HG03095 (cell line): ENCODE measurements around the gene ITGB1.
"Not testable (repeated sequence)": the region's sequence is repeated elsewhere in the genome, so short reads cannot be mapped to it uniquely, and the experiment has no call there.

Source experiments
- ATAC-seq: cut with Tn5 transposase; IDR thresholded peaks from one replicate; pipeline ENCODE4 v1.9.1; 2021; ENCODE audit warnings: moderate library complexity; ENCODE audit not compliant: unreplicated experiment

ITGB1 gene

DNA sequence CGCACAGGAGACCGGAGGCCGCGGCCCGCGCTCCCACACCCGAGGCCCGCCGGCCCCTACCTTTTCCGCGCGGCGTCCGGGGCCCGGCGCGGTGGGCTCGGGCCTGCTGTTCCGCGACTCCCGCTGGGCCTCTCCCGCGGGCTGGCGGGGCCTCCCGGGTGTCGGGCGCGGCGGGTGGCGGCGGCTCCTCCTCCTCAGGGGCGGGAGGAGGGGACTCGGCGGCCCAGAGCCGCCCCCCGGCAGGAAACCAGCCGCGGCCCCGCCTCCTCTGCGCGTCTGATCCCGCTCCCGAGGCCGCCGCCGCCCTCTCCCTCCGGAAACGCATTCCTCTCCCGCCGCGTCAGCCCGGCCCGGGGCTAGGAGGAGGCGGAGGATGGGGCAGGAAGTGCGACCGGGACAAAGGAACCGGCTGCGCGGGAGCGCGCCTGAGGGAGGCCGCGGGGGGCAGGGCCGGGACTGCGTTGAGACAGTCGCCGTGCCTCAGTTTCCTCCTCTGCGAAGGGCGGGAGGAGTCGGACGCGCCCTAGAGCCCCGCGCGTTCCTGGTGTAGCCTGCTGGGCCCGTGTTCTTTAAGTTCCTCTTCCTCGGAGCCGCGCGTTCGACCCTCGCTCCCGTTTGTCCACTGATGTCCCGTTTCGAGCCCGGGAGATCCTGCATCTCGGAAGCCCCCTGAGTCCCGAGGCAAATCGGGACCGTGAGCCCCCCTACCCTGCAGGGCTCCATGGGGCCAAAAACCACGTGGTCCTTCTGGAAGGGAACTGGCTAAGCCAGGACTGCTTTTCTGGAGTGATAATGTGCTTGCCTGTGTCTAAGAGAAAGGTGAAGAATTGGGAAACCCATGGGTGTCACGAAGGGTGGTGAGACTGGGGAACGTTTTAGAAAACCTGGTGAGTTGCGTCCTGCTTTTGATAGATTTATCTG lies at the start of gene ITGB1:
Gene ITGB1, minus strand, starts transcription at position 146 of the 921 bp plus-strand sequence. CDS start 22,672 bp downstream, outside the sequence.
- peak; percentile 76 for ATAC-seq

DNA sequence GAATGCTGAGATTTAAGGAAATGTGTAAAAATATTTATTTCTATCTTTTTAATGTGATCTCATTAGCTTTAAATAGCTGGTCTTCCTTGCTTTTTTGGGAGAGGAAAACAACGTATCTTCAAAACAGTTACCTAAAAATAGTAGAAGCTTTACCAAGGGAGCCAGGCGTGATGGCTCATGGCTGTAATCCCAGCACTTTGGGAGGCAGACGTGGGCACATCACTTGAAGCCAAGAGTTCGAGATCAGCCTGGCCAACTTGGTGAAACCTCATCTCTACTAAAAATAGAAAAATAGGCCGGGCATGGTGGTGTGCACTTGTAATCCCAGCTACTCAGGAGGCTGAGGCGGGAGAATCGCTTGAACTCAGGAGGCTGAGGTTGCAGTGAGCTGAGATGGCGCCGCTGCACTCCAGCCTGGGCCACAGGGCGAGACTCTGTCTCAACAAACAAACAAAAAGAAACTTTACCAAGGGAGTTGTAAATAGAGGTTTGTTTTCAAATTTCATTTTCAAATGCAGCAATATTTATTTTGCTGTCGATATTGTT lies 48.4 kb upstream of the ITGB1 start:
- ATAC-seq = no peak

DNA sequence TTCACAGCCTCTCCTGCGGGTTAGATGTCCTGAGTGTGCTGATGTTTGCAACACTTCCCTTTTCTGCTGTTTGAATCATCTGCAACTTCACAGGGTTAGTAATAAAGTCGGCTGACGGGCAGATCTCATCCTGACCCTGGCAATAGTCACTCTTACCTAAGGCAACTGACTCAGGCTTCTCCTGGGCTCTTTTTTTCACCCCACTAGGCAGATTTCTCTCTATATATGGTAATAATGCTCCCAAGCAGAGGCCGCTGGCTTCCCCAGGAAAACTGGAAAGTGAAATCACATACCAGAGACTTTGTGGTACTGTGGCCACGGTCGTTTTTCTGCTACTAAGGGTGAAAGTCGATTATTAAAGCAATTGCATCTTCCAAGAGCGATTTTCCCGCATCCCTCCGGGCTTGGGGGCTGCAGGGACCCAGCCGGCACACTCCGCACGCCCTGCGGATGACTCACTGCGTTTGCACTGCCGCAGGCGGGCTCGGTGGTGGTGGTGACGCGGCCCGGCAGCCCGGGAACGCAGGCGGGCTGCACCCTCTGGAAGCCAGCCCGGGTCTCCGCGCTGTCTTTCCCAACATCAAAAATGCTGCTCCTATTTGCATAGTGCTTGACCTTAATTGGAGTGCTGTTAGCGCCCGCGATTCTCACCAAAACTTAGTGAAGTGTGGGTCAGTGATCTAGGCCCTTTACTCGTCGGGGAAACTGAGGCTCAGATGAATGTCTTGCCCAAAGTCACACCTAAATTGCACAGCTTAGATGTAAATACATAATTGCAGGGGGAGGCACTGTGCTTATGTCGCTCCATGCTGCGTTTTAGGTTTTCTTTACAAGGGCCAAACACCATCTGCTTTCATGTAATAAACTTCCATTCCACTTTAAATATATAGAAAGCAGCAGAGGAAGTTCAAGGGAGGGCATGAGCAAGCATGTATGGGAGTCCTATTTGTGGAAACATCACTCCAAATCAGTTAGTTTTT lies 47.6 kb upstream of the ITGB1 start:
- peak; percentile 73 for ATAC-seq

DNA sequence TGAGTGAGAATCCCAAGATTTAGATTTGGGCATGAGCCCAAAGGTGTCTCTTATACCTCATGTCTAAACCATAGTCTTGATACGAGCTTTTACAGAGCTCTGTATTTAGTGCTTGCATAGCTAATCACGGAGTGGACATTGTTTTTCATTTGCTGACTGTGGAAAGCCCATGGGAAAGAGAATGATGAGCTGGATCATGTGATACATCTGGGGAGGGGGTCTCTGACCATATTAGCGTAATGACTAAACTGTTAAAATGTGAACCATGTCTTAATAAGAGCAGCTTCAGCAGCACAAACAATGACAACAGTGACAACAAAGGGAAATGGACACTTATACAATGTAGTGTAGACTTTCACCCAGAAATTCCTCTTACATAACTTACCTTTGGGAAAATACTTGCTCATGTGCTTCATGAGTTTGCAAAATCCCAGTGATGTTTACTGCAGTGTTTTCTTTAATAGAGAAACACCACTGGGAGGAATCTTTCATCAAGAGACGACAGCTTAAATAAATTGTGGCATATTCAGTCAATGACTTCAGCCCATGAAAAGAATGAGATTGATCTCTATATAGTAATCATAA lies 44.0 kb upstream of the ITGB1 start:
- ATAC-seq = no peak

DNA sequence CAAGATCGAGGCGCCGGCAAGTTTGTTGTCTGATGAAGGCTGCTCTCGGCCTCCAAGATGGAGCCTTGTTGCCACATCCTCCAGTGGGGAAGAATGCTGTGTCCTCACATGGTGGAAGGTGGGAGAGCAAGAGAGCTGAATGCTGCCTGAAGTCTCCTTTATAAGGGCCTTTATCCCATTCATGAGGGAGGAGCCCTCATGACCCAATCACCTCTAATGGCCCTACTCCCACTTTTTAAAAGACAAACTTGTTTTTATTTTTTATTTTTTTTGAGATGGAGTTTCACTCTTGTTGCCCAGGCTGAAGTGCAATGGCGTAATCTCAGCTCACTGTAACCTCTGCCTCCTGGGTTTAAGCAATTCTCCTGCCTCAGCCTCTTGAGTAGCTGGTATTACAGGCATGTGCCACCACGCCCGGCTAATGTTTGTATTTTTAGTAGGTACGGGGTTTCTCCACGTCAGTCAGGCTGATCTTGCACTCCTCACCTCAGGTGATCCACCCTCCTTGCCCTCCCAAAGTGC lies 40.1 kb upstream of the ITGB1 start:
- not testable (repeated sequence) for ATAC-seq

DNA sequence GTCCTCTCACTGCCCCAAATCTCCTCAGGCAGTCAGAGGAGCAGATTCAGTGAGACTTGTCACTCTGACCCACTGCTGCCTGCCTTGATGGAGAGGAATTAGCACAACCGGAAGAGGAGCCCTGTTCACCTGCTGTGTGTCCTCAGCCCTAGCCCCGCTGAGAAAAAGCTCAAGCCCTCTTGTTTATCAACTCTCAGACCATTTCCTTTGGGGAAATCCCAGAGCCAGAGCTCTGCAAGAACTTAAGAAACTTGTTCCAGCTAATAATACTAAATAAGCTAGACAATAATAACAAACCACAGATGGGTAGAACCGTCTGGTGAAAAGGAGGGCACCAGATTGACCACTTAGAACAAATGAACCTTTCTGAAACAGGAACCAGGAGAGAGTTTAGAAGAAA lies 37.7 kb upstream of the ITGB1 start:
- peak; percentile 85 for ATAC-seq

DNA sequence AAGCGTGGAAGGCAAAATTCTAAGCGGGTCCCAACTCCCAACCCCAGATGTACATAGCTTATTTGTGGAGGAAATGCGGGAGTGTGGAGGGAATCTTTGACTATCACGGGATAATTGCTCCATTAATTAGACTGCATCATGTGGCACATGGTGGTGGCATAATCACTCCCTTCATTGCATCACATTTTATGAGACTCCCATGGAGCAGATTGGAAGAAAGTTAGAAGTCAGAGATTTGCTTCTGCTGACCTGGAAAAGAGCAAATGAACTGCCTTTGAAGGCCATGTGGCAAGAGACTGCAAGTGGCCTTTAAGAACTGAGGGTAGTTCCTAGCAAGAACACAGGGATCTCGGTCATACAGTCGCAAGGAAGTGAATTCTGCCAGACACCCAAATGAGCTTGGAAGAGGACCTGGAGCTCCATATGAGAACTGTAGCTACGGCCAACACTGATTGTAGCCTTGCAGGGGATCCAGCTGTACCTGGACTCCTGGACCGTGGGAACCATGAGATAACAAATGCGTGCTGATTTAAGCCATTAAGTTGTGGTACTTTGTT lies 37.1 kb upstream of the ITGB1 start:
- no peak for ATAC-seq

DNA sequence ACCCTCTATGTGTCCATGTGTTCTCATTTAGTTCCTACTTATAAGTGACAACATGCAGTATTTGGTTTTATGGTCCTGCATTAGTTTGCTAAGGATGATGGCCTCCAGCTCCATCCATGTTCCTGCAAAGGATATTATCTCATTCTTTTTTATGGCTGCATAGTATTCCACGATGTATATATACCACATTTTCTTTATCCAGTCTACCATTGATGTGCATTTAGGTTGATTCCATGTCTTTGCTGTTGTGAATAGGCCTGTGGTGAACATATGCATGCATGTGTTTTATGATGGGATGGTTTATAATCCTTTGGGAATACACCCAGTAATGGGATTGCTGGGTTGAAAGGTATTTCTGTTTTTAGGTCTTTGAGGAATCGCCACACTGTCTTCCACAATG lies 36.6 kb upstream of the ITGB1 start:
- not testable (repeated sequence) for ATAC-seq

DNA sequence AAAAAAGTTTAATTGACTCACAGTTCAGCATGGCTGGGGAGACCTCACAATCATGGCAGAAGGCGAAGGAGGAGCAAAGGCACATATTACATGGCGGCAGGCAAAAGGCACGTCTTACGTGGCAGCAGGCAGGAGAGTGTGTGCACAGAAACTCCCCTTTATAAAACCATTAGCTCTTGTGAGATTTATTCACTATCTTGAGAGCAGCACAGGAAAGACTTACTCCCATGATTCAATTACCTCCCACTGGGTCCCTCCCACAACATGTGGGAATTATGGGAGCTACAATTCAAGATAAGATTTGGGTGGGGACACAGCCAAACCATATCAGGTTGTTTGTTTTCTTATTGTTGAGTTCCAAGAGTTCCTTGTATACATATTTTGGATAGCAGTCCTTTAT lies 34.3 kb upstream of the ITGB1 start:
- not testable (repeated sequence) for ATAC-seq

DNA sequence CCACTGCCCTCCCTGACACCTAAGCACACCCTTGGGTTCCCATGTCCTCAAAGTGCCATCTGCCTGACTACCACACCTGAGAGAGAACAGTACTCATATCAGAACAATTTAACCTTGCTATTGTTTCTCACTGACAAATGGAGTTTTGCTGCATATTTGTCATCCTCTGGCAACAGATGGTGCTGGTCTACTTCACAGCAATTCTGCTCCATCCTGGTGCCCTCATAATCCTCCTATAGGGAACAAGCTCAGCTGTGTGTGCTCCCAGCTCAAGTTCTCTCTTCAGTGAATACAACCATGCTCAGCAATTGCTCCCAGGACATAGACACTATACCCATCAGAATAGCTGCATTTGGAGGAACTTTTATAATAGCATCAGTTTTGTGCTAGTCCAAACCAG lies 32.8 kb upstream of the ITGB1 start:
- ATAC-seq = no peak

DNA sequence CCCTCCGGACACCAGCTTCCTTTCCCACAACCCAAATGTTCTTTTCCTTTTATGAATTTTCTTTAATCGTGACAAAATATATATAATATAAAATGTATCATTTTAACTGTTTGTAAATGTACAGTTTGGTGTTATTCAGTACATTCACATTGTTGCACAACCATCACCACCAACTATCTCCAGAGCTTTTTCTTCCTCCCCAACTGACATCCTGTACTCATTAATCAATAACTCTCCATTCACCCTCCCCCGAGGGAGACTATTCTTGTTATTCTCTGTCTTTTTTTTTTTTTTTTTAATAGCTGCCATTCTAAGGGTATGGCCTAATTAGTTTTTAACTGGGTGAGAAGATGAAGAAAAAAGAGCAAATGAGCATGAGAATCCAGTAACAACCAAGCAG lies 30.6 kb upstream of the ITGB1 start:
- ATAC-seq = no peak

DNA sequence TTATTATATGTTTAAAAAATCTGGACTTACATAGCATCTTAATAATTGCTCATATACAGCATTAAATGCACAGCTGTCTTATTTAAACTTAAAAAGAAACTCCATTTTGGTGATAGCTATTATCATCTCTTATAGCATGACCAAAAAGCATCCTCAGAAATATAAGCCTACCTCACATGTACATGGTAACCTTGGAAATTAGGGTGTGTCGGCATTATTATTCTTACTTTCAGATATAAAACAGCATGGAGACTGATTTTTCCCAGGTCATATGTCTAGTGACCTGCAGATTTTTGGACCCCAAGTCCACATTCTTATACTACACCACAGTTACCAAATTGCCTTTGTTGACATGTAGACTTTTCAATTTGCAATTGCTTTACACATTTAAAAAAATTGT lies 29.1 kb upstream of the ITGB1 start:
- no peak for ATAC-seq

DNA sequence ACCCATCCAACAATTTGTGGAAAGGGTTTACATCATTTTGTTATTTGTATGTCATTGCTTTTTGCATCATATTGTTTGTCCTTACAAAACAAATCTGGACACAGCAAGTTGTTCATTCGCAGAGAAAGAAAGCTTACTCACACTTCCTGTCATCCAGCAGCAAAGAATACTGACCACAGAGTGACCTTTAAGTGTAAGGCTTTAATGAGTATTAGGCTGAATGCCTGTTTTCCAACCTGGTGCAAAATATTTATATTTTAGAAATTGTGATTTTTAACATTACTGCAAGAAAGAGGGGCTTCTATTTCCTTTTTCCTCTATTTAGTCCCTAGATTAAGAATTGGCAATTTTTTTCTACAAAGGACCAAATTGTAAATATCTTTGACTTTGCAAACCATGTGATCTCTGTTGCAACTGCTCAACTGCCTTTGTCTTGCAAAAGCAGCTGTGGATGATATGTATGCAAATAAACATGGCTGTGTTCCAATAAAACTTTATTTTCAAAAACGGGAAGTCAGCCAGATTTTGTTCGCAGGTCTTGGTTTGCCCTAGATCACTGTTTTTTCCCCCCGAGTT lies 27.8 kb upstream of the ITGB1 start:
- no peak for ATAC-seq

DNA sequence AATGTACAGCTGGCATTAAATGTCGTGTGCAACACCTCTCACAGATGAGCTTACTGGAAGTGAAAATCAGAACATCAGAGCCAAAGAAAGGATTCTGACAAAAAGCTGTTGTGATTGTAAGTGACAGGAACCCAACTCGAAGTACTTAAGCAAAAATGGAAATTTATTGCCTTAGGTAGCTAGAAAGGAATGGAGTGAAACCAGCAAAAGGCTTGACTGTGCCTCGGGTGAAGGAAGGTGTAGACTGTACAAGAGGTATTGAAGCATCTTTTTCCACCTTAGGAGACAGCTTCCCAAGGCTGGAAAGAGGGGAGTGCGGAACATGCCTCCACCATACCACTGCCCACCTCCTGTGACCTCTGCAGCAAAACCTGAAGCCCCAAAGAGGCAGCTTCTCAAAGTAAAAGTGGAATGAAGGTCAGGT lies 27.3 kb upstream of the ITGB1 start:
- ATAC-seq = no peak

DNA sequence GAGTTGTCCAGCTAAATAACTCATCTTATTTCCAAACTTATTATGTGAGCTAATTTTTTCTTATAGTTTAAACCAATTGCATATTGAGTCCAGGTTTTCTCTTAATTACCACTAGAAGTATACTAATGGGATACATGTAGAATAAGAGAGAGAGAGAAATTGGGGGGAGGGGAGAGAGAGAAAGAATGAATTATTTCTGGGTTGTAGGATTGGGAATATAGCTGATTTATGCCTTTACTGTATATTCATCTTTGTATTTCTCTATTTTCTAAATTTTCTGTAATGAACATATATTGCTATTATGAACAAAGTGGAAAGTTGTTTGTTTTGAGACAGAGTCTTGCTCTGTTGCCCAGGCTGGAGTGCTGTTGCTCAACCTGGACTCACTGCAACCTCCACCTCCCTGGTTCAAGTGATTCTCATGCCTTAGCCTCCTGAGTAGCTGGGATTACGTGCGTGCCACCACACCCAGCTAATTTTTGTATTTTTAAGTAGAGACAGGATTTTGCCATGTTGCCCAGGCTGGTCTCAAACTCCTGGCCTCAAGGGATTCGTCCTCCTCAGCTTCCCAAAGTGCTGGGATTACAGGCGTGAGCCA lies 26.1 kb upstream of the ITGB1 start:
- ATAC-seq = no peak

DNA sequence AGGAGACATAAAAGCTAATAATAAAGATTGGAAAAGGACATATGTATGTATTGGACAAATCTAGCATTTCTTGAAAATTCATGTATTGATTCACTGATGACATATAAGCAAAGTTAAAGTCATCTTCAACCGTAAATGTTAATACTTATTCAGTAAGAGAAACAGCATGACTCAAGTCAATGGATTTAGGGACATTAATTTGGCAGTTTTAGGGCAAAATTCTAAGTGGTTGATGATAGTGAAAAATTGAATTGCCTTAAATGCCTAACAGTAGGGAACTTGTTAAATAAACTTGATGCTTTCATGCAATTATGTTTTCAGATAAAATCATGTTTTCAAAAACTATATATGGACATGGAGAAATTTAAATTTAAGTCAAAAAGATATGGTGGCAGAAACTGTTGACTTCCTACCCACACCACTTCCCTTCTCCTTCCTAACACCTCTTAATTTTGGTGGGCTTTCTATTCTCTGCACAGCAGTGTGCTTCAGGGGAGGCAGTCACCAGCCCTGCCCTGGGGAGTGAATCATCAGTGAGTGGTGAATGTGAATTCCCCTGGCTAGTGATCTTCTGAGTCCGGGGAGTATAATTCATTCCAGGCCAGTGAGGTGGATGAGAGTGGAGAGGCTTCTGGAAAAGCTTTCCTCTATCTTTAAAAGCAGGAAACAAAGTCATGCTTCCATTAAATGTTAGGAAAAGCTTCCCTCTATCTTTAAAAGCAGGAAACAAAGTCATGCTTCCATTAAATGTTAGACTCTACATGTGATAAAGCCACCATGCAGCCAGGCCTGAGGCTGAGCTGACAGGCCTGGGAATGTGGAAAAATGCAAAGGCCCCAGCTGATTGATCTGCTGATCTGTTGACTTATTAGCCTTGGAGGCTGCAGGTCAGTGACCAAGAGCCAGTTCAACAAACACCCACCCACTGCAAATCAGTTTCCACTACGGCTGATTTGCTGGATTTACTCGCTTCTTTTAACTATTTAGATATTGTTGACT lies 25.2 kb upstream of the ITGB1 start:
- ATAC-seq = no peak

DNA sequence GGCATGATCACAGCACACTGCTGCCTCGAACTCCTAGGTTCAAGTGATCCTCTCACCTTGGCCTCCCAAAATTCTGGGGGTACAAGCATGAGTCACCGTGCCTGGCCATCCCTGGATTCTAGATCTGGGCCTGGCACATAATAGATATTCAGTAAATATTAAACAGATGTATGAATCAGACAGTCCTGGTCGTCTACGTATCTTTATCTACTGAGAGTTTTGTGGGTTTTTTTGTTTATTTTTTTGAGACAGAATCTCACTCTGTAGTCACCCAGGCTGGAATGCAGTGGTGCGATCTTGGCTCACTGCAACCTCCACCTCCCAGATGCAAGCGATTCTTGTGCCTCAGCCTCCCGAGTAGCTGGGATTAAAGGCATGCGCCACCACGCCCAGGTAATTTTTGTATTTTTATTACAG lies 24.3 kb upstream of the ITGB1 start:
- ATAC-seq = no peak

DNA sequence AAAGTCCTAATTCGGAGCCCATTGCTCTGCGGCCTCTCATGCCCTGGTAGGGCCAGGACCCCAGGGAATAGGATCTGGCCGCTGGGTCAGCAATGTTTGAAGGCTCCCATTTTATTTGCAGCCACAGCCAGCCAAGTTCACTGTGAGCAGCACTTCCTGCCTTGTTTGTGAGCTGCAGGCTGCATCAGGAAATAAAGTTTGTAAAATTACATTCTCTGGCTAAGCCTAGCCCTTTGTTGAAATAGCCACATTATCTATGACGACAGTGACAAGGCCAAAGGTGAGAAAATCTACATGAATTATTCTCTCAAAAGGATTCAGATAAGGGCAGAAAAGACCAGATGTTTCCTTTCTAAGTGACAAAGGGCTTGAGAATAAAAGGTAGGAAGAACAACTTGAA lies 23.7 kb upstream of the ITGB1 start:
- no peak for ATAC-seq
